ENCODE data around the gene APOD.
"Not testable (repeated sequence)": the region's sequence is repeated elsewhere in the genome, so short reads cannot be mapped to it uniquely, and the experiment has no call there.

Gene APOD

GRCh38 chr3:195617784-195618659 lies 34.3 kb upstream of the APOD start:
- DNase-seq: not testable (repeated sequence)

- DNase-seq: not testable (repeated sequence)
These were observed 33.4 kb upstream of the APOD start for GRCh38 chr3:195617134-195617533.

- DNase-seq: no peak
These were observed 32.9 kb upstream of the APOD start for GRCh38 chr3:195616681-195617080.

GRCh38 chr3:195615952-195616537 lies 32.3 kb upstream of the APOD start:
- DNase-seq: not testable (repeated sequence)

- DNase-seq: not testable (repeated sequence)
These were observed 31.1 kb upstream of the APOD start for GRCh38 chr3:195614672-195615504.

- no peak for DNase-seq
These were observed 29.8 kb upstream of the APOD start for GRCh38 chr3:195613468-195614069.

GRCh38 chr3:195612075-195612800 lies 28.5 kb upstream of the APOD start:
- no peak for DNase-seq

GRCh38 chr3:195609229-195609628 lies 25.5 kb upstream of the APOD start:
- no peak for DNase-seq

- DNase-seq: not testable (repeated sequence)
These were observed 18.0 kb upstream of the APOD start for GRCh38 chr3:195601785-195602184.

- no peak for DNase-seq
These were observed 17.6 kb upstream of the APOD start for GRCh38 chr3:195601382-195601781.

GRCh38 chr3:195599926-195600325 lies 16.2 kb upstream of the APOD start:
- DNase-seq: not testable (repeated sequence)

- DNase-seq: not testable (repeated sequence)
These were observed 15.8 kb upstream of the APOD start for GRCh38 chr3:195599516-195599915.

- DNase-seq: no peak
These were observed 14.1 kb upstream of the APOD start for GRCh38 chr3:195597848-195598247.

GRCh38 chr3:195597229-195597628 lies 13.5 kb upstream of the APOD start:
- no peak for DNase-seq

GRCh38 chr3:195596765-195597171 lies 13.0 kb upstream of the APOD start:
- DNase-seq: no peak

GRCh38 chr3:195595785-195596531 lies 12.2 kb upstream of the APOD start:
- DNase-seq: no peak

- DNase-seq: no peak
These were observed 8.1 kb upstream of the APOD start for GRCh38 chr3:195591852-195592251.

GRCh38 chr3:195591220-195591619 lies 7.5 kb upstream of the APOD start:
- no peak for DNase-seq

GRCh38 chr3:195590381-195590780 lies 6.6 kb upstream of the APOD start:
- not testable (repeated sequence) for DNase-seq

GRCh38 chr3:195589796-195590195 lies 6.1 kb upstream of the APOD start:
- DNase-seq: not testable (repeated sequence)

- DNase-seq: no peak
These were observed 4.1 kb upstream of the APOD start for GRCh38 chr3:195587824-195588223.

- no peak for DNase-seq
These were observed 3.7 kb upstream of the APOD start for GRCh38 chr3:195587406-195587805.

Data from NCI-H345 (cell line).